H1 (cell line): ENCODE data around the gene ODAD3. TPM values are rescaled to one million over a fixed set of nuclear protein-coding genes. Genes with fewer than 3 reads are reported as not detected.

Experiments
- CTCF ChIA-PET: fragments of 300-600 bp; sonication (Branson Sonifier 250); formaldehyde crosslinking; loops from one replicate; lab custom pipeline; 2021; ENCODE audit not compliant: partially characterized antibody; lab: Charles Lee
- POLR2A ChIA-PET: fragments of 300-600 bp; sonication (Branson Sonifier 250); formaldehyde crosslinking; loops from one replicate; lab custom pipeline; 2021; ENCODE audit warnings: inconsistent platforms; ENCODE audit not compliant: partially characterized antibody; lab: Charles Lee
- DNase-seq, 2 experiments: peaks; one replicate each; pipeline versions ENCODE4 v3.0.0 to v3.0.0-alpha.2; 2010 to 2022; ENCODE audit warnings: low spot score in 2 of 2, low read depth in 1 of 2, mixed read lengths in 1 of 2
- FAIRE-seq: peaks from 2 replicates; lab custom pipeline; 2011; peaks lifted over from hg19 to GRCh38; lab: Jason Lieb, UNC
- H2AFZ ChIP-seq: 2 replicates; pipeline ENCODE4 v1.8.1; 2012; ENCODE audit warnings: low read length, inconsistent platforms
- H2AK5ac ChIP-seq: 2 replicates; pipeline ENCODE4 v1.6.1; 2013; ENCODE audit warnings: low read depth, low read length
- H2BK120ac ChIP-seq: replicated peaks from 2 replicates; pipeline ENCODE3; 2013; ENCODE audit warnings: low read depth, low read length, inconsistent platforms
- H2BK12ac ChIP-seq: 2 replicates; pipeline ENCODE4 v1.6.1; 2013; ENCODE audit warnings: low read depth, low read length
- H2BK15ac ChIP-seq: 2 replicates; pipeline ENCODE4 v1.6.1; 2013; ENCODE audit warnings: low read length
- H2BK20ac ChIP-seq: 2 replicates; pipeline ENCODE4 v1.6.1; 2013; ENCODE audit warnings: low read length
- H2BK5ac ChIP-seq: 2 replicates; pipeline ENCODE4 v1.6.1; 2013; ENCODE audit warnings: low read depth, low read length
- H3K14ac ChIP-seq: 2 replicates; pipeline ENCODE4 v1.6.1; 2013; ENCODE audit warnings: inconsistent platforms; ENCODE audit not compliant: insufficient read length
- H3K18ac ChIP-seq: 2 replicates; pipeline ENCODE4 v1.6.1; 2013; ENCODE audit warnings: low read length; ENCODE audit errors: extremely low read depth
- H3K23ac ChIP-seq: 2 replicates; pipeline ENCODE4 v1.6.1; 2013; ENCODE audit warnings: inconsistent platforms; ENCODE audit not compliant: insufficient read length
- H3K23me2 ChIP-seq: 2 replicates; pipeline ENCODE4 v1.6.1; 2013; ENCODE audit warnings: low read depth, low read length
- H3K27ac ChIP-seq: 2 replicates; pipeline ENCODE4 v1.6.1; 2011; ENCODE audit warnings: low read depth, low read length, inconsistent platforms
- H3K27me3 ChIP-seq, 4 experiments: replicated peaks in 1 of 4; 1 replicate in 1 of 4; 2 replicates in 3 of 4; pipeline versions ENCODE4 v1.6.1 to v1.8.1; 2011 to 2013; ENCODE audit warnings: low read length in 3 of 4, mild to moderate bottlenecking in 3 of 4, inconsistent platforms in 2 of 4, mixed read lengths in 2 of 4, moderate library complexity in 1 of 4; ENCODE audit not compliant: control insufficient read depth in 3 of 4, insufficient read depth in 3 of 4; ENCODE audit errors: extremely low read depth in 1 of 4
- H3K36me3 ChIP-seq, 4 experiments: 2 replicates each; pipeline versions ENCODE4 v1.6.1 to v1.8.1; 2011 to 2013; ENCODE audit warnings: mild to moderate bottlenecking in 4 of 4, low read length in 3 of 4, moderate library complexity in 2 of 4, control low read depth in 1 of 4, inconsistent platforms in 1 of 4; ENCODE audit not compliant: insufficient read depth in 4 of 4, control insufficient read depth in 2 of 4
- H3K4ac ChIP-seq: replicated peaks from 2 replicates; pipeline ENCODE3; 2013; ENCODE audit warnings: low read length, low read depth, mixed read lengths, inconsistent platforms; ENCODE audit not compliant: insufficient read length
- H3K4me1 ChIP-seq, 4 experiments: replicated peaks in 1 of 4; 1 replicate in 1 of 4; 2 replicates in 3 of 4; pipeline versions ENCODE4 v1.6.1 to v1.8.1; 2011 to 2013; ENCODE audit warnings: low read length in 3 of 4, inconsistent platforms in 2 of 4, mixed read lengths in 1 of 4; ENCODE audit not compliant: insufficient read depth in 4 of 4, control insufficient read depth in 3 of 4
- H3K4me2 ChIP-seq, 2 experiments: 2 replicates each; pipeline versions ENCODE4 v1.6.1 to v1.8.1; 2011 to 2013; ENCODE audit warnings: low read depth in 2 of 2, low read length in 2 of 2, control low read depth in 1 of 2, inconsistent platforms in 1 of 2, mild to moderate bottlenecking in 1 of 2; ENCODE audit not compliant: insufficient read depth in 1 of 2
- H3K4me3 ChIP-seq, 4 experiments: fragments of 200-600, 300-600 bp in 1 of 4; sonication (generic), shearing (Covaris generic), sonication (Bioruptor Twin) in 1 of 4; 2 replicates each; pipeline versions ENCODE4 v1.5.1 to v1.8.1; 2011 to 2016; ENCODE audit warnings: low read length in 4 of 4, low read depth in 3 of 4, control low read depth in 2 of 4, inconsistent platforms in 2 of 4, mild to moderate bottlenecking in 2 of 4, mixed read lengths in 1 of 4, moderate library complexity in 1 of 4; ENCODE audit not compliant: insufficient read depth in 2 of 4; ENCODE audit errors: extremely low read depth in 1 of 4
- H3K56ac ChIP-seq: replicated peaks from 2 replicates; pipeline ENCODE3; 2013; ENCODE audit warnings: low read depth, mild to moderate bottlenecking, mixed read lengths, low read length, inconsistent platforms; ENCODE audit not compliant: insufficient read length
- H3K79me1 ChIP-seq: 2 replicates; pipeline ENCODE4 v1.6.1; 2013; ENCODE audit warnings: low read depth, low read length, control low read depth
- H3K79me2 ChIP-seq, 2 experiments: 2 replicates each; pipeline versions ENCODE4 v1.6.1 to v1.8.1; 2012 to 2013; ENCODE audit warnings: low read length in 2 of 2, mild to moderate bottlenecking in 2 of 2, inconsistent platforms in 1 of 2; ENCODE audit not compliant: insufficient read depth in 2 of 2, control insufficient read depth in 1 of 2
- H3K9ac ChIP-seq, 4 experiments: replicated peaks in 1 of 4; 1 replicate in 1 of 4; 2 replicates in 3 of 4; pipeline versions ENCODE4 v1.6.1 to v1.8.1; 2011 to 2013; ENCODE audit warnings: low read depth in 3 of 4, low read length in 3 of 4, control low read depth in 2 of 4, mild to moderate bottlenecking in 2 of 4, moderate library complexity in 2 of 4, inconsistent platforms in 1 of 4; ENCODE audit errors: extremely low read depth in 1 of 4
- H3K9me3 ChIP-seq, 2 experiments: 2 replicates each; pipeline versions ENCODE4 v1.6.1 to v1.8.1; 2012 to 2013; ENCODE audit warnings: mild to moderate bottlenecking in 2 of 2, moderate library complexity in 2 of 2, control low read depth in 1 of 2, inconsistent platforms in 1 of 2, low read depth in 1 of 2, low read length in 1 of 2, mixed read lengths in 1 of 2; ENCODE audit not compliant: insufficient read depth in 2 of 2
- H4K20me1 ChIP-seq, 2 experiments: replicated peaks in 1 of 2; 2 replicates each; pipeline versions ENCODE3 to v1.8.1; 2011 to 2013; ENCODE audit warnings: inconsistent platforms in 2 of 2, low read length in 2 of 2, mild to moderate bottlenecking in 1 of 2; ENCODE audit not compliant: insufficient read depth in 2 of 2, control insufficient read depth in 1 of 2
- H4K5ac ChIP-seq: 2 replicates; pipeline ENCODE4 v1.6.1; 2013; ENCODE audit warnings: low read length, low read depth, mixed read lengths, inconsistent platforms; ENCODE audit not compliant: insufficient read length
- H4K8ac ChIP-seq: 2 replicates; pipeline ENCODE4 v1.8.0; 2013; ENCODE audit warnings: mild to moderate bottlenecking, moderate library complexity, low read length, inconsistent platforms; ENCODE audit not compliant: insufficient read depth; ENCODE audit errors: extremely low read depth
- H4K91ac ChIP-seq: replicated peaks from 2 replicates; pipeline ENCODE3; 2013; ENCODE audit warnings: low read length, mixed read lengths, inconsistent platforms; ENCODE audit not compliant: insufficient read length
- CHD1 ChIP-seq: IDR thresholded peaks from 2 replicates; pipeline ENCODE4 v1.6.1; 2012; ENCODE audit warnings: low read depth, low read length, improper control_type of control experiment
- CHD2 ChIP-seq: IDR thresholded peaks from 2 replicates; pipeline ENCODE4 v1.6.1; 2012; ENCODE audit warnings: low read length, improper control_type of control experiment
- NANOG ChIP-seq: IDR thresholded peaks from 2 replicates; pipeline ENCODE4 v1.6.1; 2011; ENCODE audit warnings: low read length, low read depth, mild to moderate bottlenecking, inconsistent platforms; ENCODE audit not compliant: insufficient read depth, poor library complexity, severe bottlenecking
- PHF8 ChIP-seq: fragments of 200-600 bp; sonication (generic); conservative IDR thresholded peaks from 2 replicates; pipeline ENCODE4 v1.7.1; 2012; ENCODE audit warnings: low read depth, mild to moderate bottlenecking, inconsistent platforms, low read length, moderate library complexity
- POLR2A ChIP-seq, 2 experiments: IDR thresholded peaks; 1 replicate in 1 of 2; 2 replicates in 1 of 2; pipeline ENCODE4 v1.6.1; 2011; ENCODE audit warnings: low read depth in 2 of 2, low read length in 2 of 2, mild to moderate bottlenecking in 2 of 2; ENCODE audit errors: control extremely low read depth in 1 of 2
- POLR2AphosphoS5 ChIP-seq: IDR thresholded peaks from 2 replicates; pipeline ENCODE4 v1.6.1; 2011; ENCODE audit warnings: low read depth, low read length
- POU5F1 ChIP-seq: IDR thresholded peaks from 2 replicates; pipeline ENCODE4 v1.6.1; 2011; ENCODE audit warnings: low read depth, mild to moderate bottlenecking, low read length, moderate library complexity
- SAP30 ChIP-seq: fragments of 300-600 bp; sonication (generic); IDR thresholded peaks from 2 replicates; pipeline ENCODE4 v1.7.1; 2012; ENCODE audit warnings: low read length, moderate library complexity, mild to moderate bottlenecking, inconsistent platforms; ENCODE audit not compliant: insufficient read depth, insufficient replicate concordance
- SP1 ChIP-seq: IDR thresholded peaks from 2 replicates; pipeline ENCODE4 v1.6.1; 2011; ENCODE audit warnings: low read depth, low read length
- TAF1 ChIP-seq: IDR thresholded peaks from 2 replicates; pipeline ENCODE4 v1.6.1; 2011; ENCODE audit warnings: mild to moderate bottlenecking, low read depth, low read length
- TAF7 ChIP-seq: optimal IDR thresholded peaks from 2 replicates; pipeline ENCODE3; 2011; ENCODE audit warnings: low read depth, mild to moderate bottlenecking, inconsistent platforms, low read length, moderate library complexity, borderline replicate concordance
- TEAD4 ChIP-seq: IDR thresholded peaks from 2 replicates; pipeline ENCODE4 v1.6.1; 2012; ENCODE audit warnings: low read depth, low read length, inconsistent platforms, mixed read lengths
- ZNF274 ChIP-seq: IDR thresholded peaks from 2 replicates; pipeline ENCODE4 v1.7.0; 2012; ENCODE audit warnings: low read length, borderline replicate concordance; ENCODE audit errors: extremely low read depth
- WGBS, 2 experiments: shearing (Covaris generic) in 1 of 2; methylation state at CpG; one replicate each; pipeline versions ENCODE4 v1.1.6 to v1.1.7; 2013 to 2015; ENCODE audit warnings: low lambda C conversion rate in 2 of 2, mixed read lengths in 2 of 2, inconsistent platforms in 1 of 2, low coverage in 1 of 2, missing lambda C conversion rate in 1 of 2; ENCODE audit not compliant: insufficient replicate concordance in 2 of 2, insufficient coverage in 1 of 2, insufficient read length in 1 of 2; ENCODE audit errors: extremely low coverage in 1 of 2, missing lambda C conversion rate in 1 of 2; 5-methylcytosine and 5-hydroxymethylcytosine counted together
- polyA plus RNA-seq, 7 experiments: library from polyadenylated mRNA; depleted of rRNA in 3 of 7; stranded (reverse) in 5 of 7; unstranded in 2 of 7; fragments of >200 nt in 5 of 7; fragments of 200-250 nt in 2 of 7; gene quantifications; 1 replicate in 5 of 7; 2 replicates in 1 of 7; 4 replicates in 1 of 7; pipeline versions ENCODE4 v1.2.1 to v1.2.3, GENCODE V29; 2011 to 2013; ENCODE audit warnings: missing spikeins in 2 of 7, mixed read lengths in 2 of 7
- total RNA-seq: library from RNA; stranded (reverse); fragmentation: NEBNext Ultra II Directional; extraction: Animal tissue kit (Norgen Biotek cat#: 25700); gene quantifications from 2 replicates; pipeline ENCODE4 v1.2.1, GENCODE V29; 2021
- TF ChIP-seq, protein P1 (sequence below): IDR thresholded peaks from 2 replicates; pipeline ENCODE4 v1.6.1; 2011; ENCODE audit warnings: low read depth, mild to moderate bottlenecking, low read length; ENCODE audit not compliant: insufficient read depth

The ODAD3 gene
- total and polyA plus RNA-seq, 2 of the 8 experiments (the other 6 are each of a cell fraction or from before 2014, with no cell fraction given) = 2.1 to 2.2 TPM

DNA sequence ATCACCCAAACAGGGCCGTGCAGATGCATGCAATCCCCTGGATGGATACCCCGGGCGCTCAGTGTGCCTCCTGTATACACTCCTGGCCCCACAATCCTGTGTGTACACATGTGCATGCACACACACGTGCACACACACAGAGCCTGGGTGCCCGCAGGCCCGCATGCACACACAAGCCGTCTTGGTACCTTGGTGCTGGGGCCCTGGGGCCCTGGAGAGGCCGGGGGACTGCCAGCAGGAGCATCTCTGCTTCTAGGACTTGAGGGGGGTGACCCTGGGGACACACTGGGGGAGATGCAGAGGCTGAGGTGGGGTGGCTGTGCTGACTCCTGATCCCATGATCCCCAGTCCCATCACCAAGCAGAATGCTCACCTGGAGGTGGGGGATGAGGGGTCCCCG lies 35.3 kb downstream of the ODAD3 start:
- peaks cover 0 to 2% (median 0%) of the 10 kb centered on the region in 4 experiments; a peak in 1 of 7 replicates for H3K4me1 ChIP-seq
- H4K8ac ChIP-seq = no peak overlapping the region
- no peak overlapping the region for H2BK120ac ChIP-seq
- H2BK20ac ChIP-seq = no peak overlapping the region
- H3K4me3 ChIP-seq = no peak overlapping the region
- H2BK12ac ChIP-seq = no peak overlapping the region
- H3K9me3 ChIP-seq = no peaks in the 10 kb centered on the region
- WGBS, 2 experiments = 90% methylated on average over 9 of the region's 9 CpGs; no CpG with 5 or more reads in 1 of the 2 experiments
- H3K27ac ChIP-seq = no peak overlapping the region
- H2BK15ac ChIP-seq = no peak overlapping the region
- no peak overlapping the region for H4K5ac ChIP-seq
- H3K14ac ChIP-seq = no peak overlapping the region
- H2BK5ac ChIP-seq = no peak overlapping the region
- no peak overlapping the region for H3K23ac ChIP-seq
- no peak overlapping the region for H2AK5ac ChIP-seq
- H3K56ac ChIP-seq = no peak overlapping the region
- no peaks in the 10 kb centered on the region for H4K20me1 ChIP-seq
- no peaks in the 10 kb centered on the region for H3K79me2 ChIP-seq
- no peak overlapping the region for H3K18ac ChIP-seq
- H3K9ac ChIP-seq = no peak overlapping the region
- no peaks in the 10 kb centered on the region for H3K79me1 ChIP-seq
- H3K4ac ChIP-seq = no peak overlapping the region
- POLR2A ChIA-PET = interaction anchor here (1.2 to 2.0 kb wide), 3 partner anchors 9 to 37 kb away, joined by 3 to 6 read pairs (median 6); no protein-coding TSS in a partner anchor
- peaks cover 0 to 28% (median 10%) of the 10 kb centered on the region in 4 experiments; a peak in 7 of 8 replicates for H3K36me3 ChIP-seq
- no peak overlapping the region for H3K4me2 ChIP-seq
- no peak for DNase-seq
- no peak for FAIRE-seq
- no peaks in the 10 kb centered on the region for H3K27me3 ChIP-seq
- peaks cover 2% of the 10 kb centered on the region; the same call in 1 of the 2 replicates for H3K23me2 ChIP-seq
- no peak overlapping the region for H4K91ac ChIP-seq
- CTCF ChIA-PET = interaction anchor here (1.1 to 3.5 kb wide), 3 partner anchors 9 to 19 kb away, joined by 3 to 11 read pairs (median 11); partner anchors contain the start of gene EPOR
- H2AFZ ChIP-seq = no peak overlapping the region
- TF ChIP-seq NANOG (no peak), SAP30 (no peak), CHD2 (no peak), TEAD4 (no peak), PHF8 (no peak), TAF7 (no peak), SP1 (no peak), POLR2A (IDR thresholded peaks at IDR 0.05; ENCODE audit: control extremely low read depth in 1 of 2, low read depth in 2 of 2, low read length in 2 of 2) (no peak), TAF1 (no peak), CHD1 (no peak), POLR2AphosphoS5 (no peak), POU5F1 (no peak), ZNF274 (no peak)
- TF ChIP-seq, protein P1, sequence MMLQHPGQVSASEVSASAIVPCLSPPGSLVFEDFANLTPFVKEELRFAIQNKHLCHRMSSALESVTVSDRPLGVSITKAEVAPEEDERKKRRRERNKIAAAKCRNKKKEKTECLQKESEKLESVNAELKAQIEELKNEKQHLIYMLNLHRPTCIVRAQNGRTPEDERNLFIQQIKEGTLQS = no peak
